GM19324 (cell line): Measurements from ENCODE around the gene NECTIN1.

Experiments used
- ATAC-seq: cut with Tn5 transposase; IDR thresholded peaks from one replicate; pipeline ENCODE4 v1.9.1; 2021; ENCODE audit warnings: mild to moderate bottlenecking, moderate library complexity; ENCODE audit not compliant: unreplicated experiment, low FRiP score

Gene NECTIN1

DNA sequence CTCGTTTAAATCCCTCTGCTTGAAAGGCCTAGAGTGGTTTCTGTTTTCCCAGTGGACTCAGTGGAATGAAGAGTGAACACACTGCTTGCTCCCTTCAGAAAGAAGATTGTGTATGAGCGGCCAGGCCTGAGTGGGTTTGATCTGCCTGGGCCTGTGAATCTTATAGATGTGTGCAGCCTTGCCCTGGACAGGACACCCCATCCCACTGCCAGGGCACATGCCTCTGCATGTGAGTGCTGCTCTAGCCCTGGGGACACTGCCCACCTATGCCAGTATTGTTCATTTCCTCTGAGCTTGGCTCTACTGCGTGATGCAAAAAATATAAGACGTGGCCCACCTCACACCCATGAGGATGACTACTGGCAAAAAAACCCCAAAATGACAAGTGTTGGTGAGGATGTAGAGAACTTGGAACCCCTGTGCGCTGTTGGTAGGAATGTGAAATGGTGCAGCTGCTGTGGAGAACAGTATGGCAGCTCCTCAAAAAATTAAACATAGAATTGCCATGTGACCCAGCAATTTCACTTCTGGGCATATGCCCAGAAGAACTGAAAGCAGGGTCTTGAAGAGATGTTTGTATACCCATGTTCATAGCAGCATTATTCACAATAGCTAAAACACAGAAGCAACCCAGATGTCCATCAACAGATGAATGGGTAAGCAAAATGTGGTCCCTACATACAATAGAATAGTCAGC, 27.3 kb upstream of the NECTIN1 start:
- no peak for ATAC-seq

DNA sequence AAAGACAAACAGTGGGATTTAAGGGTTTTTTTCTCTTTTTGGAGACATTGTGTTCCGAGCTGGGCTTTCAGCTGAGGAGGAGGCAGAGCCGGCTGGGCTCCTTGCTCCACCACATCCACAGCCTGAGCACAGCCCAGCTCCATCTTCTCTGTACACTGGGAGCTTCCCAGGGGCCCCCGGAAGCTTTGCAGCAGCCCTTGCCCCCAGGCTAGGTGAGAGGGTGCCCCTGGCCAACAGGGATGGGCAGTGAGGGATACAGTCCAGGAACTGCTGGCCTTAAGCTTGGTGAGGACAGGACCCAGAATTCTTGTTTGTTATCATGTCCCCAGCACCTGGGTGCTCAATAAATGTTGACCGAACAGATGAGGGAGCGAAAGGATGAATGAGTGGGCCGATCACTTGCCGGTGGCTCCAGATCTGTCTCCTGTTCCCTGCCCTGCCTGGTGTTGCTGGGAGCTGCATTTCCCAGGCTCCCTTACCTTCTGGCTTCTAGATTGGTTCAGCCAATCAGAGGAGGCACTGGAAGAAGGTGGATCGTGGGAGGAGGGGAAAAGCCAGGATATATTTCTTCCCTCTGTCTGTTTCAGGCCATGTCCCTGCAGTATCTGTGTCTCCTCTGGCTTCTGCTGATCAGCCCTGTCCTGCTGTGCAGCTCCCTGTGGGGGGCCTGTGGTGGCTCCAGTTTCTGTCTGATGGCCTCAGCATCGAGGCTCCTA, 26.5 kb upstream of the NECTIN1 start:
- ATAC-seq = no peak

- ATAC-seq = no peak
Measured at GRCh38 chr11:119754656-119755355, 25.8 kb upstream of the NECTIN1 start.

- ATAC-seq = no peak
Measured at GRCh38 chr11:119754199-119754598, 25.2 kb upstream of the NECTIN1 start.

DNA sequence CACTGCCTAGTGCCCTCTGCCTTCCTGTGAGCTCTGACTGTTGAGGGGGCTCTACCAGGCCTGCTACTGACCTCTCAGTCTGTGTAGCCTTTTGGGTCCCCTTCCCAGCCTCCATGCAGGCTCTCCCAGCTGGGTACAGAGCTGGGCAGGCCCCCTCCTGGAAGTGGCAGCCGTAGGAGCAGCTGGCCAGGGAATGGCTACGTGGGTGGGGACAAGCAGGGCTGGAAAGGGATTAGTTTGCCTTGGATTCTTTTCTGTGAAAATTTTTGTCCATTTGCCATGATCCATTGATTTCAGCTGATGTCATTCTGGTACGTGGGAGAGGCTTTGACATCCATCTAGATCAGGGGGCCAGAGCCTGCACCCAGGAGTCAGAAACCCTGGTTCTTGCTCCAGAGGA, 23.9 kb upstream of the NECTIN1 start:
- ATAC-seq = no peak

- ATAC-seq = no peak
Measured at GRCh38 chr11:119752345-119752871, 23.4 kb upstream of the NECTIN1 start.

GRCh38 chr11:119750056-119750455, 21.1 kb upstream of the NECTIN1 start:
- ATAC-seq = no peak

DNA sequence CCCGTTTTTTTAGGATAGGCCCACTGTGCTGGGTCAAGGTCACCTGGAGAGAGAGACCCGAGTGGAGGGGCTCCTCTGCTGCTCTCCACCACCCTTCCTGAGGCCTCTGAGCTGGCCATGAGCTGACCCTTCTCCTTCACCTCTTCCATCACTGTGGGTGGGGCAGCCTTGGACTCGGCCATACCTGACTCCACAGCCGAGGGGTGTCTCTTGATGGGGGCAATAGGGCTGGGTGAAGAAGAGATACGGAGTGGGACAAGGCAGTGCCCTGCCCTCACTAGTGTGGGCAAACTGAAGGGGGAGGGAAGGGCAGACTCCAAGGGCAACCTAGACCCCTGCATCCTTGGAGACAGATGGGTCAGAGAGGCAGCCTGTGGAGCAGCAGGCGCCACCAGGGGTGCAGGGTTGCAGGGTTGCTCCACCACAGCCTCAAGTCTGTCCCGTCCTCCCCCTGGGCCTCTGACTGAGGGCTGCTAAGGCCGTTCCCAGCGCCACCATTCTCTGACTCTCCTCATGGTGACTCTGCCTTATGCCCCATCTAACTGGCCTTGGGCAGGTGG, 20.1 kb upstream of the NECTIN1 start:
- ATAC-seq = no peak

DNA sequence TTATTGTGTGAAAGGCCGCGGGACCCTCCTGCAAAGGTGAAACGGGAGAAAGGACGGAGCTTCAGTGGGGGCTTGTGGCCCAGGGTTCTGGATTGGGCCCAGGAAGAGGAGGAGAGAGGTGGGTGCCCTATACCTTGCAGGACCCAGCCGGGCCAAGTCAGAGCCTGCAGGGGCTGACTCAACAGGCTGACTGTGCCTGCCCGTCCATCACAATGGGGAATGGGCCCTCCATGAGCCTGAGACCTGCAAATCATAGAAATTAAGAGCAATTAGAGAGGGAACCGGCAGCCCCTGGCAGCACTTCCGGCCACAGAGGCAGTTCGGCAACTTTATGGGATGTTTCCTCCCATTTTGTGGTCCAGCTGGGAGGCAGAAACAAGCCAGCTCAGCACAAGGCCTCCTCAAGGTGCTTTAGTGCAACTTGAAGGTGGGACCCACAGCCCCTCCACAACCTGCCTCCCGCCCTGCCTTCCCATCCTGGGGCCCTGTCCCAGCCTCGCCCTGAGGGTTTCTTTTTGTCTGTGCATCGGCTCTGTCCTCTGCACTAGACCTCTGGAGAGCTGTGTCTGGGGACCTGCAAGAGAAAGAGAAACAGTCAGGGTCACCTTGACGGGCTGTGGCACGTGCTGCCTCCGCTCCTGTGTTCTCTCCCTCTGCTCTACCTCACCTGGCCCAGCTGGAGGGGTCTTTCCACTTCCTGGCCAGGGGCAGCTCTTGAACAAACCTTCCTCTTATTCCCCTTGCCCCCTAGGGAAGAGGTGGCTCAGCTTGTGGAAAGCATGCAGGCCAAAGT, 19.1 kb upstream of the NECTIN1 start:
- no peak for ATAC-seq

DNA sequence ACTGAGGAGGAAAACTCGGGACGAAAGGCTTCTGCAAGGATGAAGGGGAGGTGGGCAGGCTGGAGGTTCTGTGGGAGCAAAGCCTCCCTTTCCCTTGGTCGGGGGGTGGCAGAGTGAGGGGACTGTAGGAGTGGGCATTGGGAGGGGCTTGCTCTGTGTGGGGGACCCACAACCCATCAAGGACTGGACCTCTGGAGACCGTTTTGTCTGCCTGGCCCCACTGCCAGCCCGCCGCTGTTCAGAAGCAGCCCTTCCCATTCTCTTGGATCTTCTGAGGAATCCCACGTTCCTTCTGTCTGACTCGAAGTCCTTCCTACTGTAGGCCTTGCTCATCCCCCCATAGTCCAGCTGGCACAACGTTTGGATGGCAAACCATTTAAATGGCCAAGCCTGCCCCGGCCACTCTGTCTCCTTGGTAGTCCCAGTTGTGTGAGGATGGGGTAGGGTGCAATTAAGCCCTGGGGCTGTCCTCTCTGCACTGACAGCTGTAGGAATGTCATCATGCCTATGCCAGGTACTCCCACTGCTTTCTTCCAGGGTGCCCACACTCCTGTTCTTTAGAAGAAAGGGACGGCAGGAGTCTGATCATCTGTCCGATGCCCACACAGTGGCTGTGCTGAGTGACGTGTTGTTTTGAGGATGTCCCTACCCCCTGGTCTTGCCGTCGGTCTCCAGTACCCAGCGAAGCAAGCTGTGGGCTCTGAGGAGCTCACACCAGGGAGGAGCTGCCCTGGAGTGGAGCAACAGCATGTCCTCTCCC, 17.0 kb upstream of the NECTIN1 start:
- ATAC-seq = no peak

GRCh38 chr11:119745112-119745511, 16.1 kb upstream of the NECTIN1 start:
- no peak for ATAC-seq

DNA sequence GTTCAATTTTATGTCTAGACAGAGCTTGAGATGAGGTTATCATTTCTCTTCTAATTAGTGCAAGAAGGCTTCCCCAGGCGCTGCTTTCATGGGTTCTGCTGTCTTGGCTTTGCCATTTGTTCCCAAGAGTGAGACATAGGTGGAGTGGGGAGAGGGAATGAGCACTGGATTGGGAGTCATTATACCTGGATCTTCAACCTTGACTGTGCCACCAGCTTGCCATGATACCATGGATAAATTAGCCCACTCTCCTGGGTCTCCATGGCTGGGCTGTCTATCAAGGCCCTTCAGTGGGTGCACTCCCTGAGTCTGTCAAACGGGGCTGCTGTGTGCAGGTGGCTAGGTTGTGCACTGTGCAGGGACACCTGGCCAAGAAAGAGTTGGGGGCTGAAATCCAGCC, 15.6 kb upstream of the NECTIN1 start:
- no peak for ATAC-seq

GRCh38 chr11:119743006-119743405, 14.0 kb upstream of the NECTIN1 start:
- no peak for ATAC-seq

DNA sequence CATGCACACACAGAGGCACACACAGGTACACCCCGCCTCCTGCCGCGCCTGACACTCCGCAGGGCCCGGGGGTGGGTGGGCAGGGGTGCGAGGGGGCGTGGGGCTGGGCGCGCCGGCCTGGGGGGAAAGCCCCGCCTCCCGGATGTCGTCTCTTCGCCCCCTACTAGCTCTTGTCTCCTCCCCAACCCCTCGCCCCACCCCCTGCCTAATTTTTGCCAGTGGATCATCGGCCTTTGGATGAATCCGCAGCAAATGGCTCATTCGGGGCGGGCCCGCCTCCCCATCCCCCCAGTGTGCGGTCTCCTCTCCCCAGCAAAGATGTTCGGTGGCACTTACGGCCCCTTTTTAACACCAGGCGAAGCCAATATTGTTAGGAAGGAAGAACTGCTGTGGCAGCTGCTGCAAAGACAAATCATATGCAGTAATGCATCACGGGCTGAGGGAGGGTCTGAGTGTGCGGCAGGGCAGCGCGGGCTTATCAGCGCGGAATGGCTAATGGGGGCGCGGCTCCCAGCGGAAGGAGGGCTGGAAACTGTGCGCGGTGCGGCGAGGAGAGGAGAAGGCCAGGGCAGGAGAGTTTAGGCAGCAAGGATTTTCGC, 13.4 kb upstream of the NECTIN1 start:
- no peak for ATAC-seq

- no peak for ATAC-seq
Measured at GRCh38 chr11:119741369-119742262, 12.6 kb upstream of the NECTIN1 start.

DNA sequence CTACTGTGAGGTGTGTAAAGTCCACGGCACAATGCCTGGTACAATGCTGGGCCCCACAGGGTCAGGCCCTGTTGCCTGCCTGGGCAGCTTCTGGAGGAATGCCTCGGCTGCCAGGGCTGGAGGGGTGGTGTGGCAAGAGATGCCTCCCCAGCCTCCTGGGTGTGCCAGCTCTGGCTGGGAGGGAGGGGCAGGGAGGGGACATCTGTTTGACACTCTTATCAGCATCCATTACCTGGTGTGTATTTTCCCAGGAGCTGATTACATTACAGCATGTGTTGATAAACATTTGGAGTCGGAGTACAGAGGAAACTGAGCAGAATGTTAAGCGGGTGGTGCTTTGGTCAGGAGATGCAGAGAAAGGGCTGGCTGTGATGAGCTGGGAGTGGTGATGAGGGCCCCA, 11.0 kb upstream of the NECTIN1 start:
- ATAC-seq = no peak

- ATAC-seq = no peak
Measured at GRCh38 chr11:119739021-119739703, 10.2 kb upstream of the NECTIN1 start.

GRCh38 chr11:119738059-119738439, 9.0 kb upstream of the NECTIN1 start:
- no peak for ATAC-seq
